ENCODE data around the gene AGAP3.

Gene AGAP3

DNA sequence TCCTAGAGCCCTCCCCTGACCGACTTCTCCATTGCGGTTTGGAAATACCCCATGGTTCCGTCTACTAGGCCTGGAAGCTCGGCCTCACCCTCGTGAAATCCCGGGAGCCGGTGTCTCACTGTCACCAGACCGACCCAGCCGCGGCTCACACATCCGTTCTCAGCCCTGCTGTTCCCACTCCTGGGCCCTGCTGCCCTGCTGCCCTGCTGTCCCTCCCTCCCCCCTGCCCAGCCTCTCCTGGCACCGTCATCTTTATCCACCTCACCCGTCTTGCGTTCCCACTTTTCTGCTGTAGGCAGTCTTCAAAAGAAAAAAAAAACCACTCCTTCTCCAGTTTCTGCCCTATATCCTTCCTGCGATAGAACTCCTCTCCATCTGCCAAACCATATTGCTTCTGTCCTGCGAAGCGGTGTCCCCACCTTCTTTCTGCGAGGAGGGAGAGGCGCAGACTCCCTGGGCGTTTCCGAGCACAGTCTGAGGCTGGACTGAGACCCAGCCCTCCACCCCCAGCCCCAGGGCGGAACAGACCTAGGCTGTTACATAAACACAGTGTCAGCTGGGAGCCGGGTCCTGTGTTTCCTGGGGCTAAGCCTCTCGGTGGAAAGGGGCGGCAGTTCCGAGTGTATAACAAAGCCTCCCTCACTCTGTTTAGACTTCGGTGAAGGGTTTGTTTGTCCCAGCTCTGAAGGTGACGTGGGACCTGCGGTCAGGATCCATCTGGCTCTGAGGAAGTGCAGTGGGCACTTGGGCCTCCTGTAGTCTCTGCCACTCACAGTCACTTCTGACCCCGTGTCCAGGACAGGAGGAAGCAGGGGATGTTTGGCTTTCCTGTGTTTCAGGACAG, 2.8 kb downstream of the AGAP3 start:
- no peak for DNase-seq

DNA sequence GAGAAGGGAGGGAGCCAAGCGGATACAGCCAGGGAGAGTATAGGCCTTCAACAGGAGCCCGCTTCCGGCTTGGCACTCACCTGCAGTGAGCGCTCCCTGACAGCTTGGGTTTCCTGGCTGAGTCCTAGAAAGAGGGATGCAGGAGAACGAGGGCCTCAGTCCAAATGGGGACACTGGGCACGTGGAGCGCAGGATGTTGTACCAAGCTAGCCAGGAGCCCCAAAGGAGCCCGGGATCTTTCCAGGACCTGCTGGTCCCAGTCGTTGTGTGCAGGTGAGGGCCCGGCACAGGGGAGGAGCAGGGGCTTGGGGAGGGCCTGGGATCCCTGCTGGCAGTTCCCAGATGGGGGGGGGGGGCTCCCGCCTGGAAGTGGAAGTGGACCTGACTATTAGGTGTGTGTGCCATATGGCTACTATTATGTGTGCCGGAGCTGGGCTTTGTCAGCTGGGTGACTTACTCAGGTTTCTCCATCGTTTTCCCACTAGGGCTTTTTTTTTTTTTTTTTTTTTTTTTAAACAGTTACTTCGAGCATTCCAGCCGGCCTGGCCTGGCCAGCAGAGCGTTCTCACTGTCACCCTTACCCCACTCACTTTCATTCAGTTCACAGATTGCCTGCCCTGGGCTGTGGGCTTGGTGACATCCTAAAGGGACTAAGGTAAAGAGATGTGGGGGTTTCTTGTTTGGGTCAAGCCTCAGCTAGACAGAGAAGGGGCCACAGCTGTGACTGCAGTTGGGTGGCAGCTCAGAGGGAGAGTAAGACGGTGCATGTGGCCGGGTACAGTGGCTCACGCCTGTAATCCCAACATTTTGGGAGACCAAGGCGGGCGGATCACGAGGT, 3.8 kb downstream of the AGAP3 start:
- DNase-seq, result no peak

DNA sequence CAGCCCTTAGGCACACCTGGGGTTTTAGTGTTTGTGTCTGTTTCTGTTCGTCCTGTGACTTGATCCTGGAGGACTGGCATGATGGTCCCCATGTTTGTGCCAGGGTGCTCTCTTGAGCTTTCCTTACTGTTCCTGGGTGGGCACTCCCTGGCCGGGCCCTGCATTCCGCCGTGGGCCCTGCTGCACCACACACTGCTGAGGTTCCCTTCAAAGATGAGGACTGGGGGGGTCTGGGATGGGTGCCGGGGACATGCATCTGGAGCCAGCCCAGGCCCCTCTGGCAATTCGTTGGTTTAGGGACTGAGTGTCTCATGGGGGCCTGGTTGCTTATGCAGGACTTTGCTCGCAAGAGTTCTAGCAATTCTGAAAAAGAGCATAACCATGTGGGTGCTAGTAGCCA, 4.7 kb downstream of the AGAP3 start:
- DNase-seq, result no peak

DNA sequence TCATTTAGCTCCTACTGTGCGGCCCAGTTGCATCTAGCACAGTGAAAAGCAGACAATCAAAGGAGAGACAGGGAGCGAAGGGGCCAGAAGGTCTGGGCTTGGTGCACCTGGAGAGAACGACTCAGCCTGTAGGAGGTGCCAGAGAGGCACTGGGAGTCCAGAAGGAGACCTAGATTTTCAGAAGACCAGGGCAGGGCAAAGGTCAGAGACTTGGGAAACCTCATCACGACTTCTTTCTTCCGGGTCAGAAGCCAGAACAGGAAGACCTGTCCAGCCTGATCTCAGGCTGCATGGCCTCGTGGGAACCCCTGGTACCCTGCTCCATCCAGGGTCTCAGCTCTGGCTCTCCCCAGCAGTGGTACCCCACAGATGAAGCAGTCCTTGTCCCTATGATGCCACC, 5.2 kb downstream of the AGAP3 start:
- DNase-seq, result no peak

DNA sequence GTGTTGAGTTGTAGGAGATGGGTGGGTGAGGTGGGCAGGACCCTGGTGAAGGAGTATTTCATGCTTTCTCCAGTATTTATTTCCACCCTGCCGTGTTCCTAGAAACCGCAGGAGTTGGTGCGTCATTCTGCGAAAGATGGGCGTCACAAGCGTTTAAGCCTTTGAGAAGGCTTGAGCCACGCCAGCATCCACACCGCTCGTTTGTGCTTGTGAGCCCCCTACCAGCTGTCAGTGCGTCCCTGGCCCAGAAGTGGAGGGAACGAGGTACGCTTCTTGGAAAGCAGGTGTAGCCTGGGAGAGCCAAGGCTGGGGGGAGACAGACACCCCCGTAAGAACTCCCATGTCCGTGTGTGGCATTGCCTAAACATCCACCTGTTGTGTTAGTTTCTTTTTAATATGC, 5.7 kb downstream of the AGAP3 start:
- DNase-seq, result no peak

DNA sequence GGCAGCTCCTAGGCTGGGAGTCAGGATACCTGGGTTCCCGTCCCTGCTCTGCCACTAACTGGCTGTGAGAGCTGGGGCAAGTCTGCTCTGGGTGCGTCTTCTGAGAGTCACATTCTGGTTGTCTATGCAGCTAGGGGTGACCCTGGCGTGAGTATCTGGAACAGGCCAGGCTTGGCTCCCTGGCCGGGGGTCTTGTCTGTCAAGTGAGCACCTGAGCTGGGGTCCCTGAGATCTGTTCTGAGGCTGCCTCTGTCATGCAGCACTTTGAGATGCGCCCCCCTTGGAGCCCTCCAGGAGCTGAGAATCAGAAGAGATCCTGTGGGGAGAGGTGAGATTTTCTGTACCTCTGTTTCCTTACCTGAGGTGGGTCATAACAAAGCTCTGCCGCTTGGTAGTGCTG, 7.5 kb downstream of the AGAP3 start:
- DNase-seq, result no peak

DNA sequence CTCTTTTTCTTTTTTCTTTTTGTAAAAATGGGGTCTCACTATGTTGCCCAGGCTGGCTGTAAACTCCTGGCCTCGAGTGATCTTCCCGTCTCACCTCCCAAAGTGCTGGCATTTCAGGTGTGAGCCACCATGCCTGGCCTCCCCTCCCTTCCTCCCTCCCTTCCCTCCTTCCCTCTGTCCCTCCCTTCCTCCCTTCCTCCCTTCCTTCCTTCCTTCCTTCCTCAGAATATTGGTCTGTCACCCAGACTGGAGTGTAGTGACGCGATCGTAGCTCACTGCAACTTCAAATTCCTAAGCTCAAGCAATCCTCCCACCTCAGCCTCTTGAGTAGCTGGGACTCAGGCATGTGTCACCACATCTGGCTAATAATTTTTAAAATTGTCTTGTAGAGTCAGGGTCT, 8.4 kb downstream of the AGAP3 start:
- no peak for DNase-seq

DNA sequence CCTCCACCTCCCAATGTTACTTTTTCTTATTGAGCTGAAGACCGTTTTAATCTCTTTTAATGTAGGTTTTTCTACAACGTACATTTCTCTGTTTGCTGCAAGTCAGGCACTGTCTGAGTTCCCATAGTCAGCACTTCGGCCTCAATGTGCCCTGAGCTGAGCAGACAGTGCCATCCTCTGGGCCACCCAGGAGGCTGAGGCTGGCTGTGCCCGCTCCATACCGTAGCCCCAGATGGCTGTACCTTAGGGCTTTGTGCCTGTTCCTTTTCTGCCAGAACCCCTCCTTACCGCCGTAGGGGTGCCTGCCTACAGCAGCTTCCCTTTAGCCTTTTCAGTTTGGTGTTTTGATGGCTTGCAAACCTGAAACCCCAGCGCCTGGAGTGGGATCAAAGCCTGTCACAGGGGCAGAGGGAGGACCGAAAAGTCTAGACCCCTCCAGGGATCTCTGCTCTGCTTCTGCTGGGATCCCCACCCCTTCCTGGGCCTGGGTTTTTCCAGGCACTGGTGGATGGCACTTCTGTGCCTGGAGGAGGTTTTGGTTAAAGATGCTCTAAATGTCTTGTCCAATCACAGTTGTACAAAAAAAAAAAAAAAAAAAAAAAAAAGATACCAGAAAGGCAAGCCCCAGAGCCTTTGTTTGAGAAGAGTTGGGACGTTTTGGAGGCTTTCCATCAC, 9.0 kb downstream of the AGAP3 start:
- no peak for DNase-seq

DNA sequence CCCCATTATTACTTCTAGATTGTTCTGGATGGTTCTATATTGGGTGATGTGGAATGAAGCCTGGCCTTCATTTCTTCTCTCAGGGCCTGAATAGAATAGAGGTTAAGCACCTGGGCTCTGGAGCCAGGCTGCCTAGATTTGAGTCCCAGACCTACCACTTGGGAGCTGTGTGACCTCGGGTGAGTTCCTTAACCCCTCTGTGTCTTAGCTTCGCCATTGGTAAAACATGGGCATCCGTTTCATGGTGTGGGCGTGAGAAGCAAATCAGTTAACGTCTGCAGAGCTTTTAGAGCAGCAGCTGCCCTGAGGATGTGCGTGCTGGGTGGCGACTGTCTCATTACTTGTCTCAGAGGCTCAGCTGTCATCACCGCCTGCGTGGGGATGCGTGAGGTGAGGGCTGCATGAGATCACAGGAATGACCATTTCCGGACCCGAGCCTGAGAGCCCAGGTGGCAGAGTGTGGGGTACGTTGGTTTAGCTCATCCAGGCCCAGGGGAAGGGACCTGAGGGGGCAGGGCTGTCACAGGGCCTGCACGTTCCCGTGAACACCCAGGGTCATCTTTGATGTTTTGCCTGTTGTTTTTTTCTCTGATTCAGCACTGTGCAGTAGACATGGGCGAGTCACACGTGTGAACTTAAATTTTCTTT, 9.7 kb downstream of the AGAP3 start:
- DNase-seq, result no peak

DNA sequence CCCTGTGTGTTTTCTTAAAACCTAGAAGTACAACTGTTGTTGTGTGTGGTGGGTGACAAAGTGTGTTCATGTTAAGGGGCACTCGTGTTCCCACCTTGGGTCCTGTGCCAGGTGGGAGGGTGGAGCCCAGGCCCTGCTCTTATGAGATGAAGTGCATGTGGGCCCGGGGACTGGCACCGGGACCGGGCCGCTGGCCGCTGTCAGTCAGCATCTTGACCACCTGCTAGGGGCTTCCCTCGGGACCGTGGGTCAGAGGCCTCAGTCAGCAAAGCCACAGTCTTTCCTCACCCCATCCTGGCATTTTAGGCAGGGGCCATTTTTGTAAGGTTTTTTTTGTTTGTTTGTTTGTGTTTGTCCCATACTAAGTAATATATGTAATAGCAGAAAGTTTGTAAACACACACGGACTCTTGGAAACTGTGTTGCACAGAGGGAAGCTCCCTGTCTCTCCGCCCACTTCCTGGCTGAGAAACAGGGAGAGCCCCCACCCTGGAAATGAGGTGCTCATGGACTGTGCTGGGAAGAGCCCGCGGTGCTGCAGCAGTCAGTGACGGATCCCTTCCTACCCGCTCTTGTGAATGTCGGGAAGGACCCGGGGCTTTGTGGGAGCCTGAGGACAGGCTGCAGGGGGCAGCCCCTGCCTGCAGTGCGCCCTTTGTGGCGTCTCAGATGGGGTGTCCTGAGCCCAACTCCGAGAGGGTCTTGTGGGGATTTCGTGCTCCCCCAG, 13.4 kb downstream of the AGAP3 start:
- DNase-seq, result no peak

DNA sequence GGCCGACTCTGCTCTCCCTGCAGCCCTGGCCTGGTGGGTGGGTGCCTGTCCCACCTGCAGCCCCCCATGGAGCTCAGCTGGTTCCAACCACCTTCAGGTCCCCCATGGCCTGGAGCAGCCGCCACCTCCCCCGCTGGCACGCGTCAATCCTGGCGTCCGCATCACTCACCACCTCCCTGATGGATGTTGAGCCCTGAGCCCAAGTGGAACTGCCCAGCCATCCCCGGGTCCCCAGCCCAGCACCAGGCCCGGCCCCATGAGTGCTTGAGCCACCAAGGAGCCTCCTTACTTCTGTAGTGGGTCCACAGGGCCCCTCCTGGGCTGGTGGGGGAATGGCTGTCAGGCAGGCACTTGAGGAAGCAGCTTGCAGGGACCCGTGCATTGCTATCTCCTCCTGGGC, 14.6 kb downstream of the AGAP3 start:
- DNase-seq, result no peak

DNA sequence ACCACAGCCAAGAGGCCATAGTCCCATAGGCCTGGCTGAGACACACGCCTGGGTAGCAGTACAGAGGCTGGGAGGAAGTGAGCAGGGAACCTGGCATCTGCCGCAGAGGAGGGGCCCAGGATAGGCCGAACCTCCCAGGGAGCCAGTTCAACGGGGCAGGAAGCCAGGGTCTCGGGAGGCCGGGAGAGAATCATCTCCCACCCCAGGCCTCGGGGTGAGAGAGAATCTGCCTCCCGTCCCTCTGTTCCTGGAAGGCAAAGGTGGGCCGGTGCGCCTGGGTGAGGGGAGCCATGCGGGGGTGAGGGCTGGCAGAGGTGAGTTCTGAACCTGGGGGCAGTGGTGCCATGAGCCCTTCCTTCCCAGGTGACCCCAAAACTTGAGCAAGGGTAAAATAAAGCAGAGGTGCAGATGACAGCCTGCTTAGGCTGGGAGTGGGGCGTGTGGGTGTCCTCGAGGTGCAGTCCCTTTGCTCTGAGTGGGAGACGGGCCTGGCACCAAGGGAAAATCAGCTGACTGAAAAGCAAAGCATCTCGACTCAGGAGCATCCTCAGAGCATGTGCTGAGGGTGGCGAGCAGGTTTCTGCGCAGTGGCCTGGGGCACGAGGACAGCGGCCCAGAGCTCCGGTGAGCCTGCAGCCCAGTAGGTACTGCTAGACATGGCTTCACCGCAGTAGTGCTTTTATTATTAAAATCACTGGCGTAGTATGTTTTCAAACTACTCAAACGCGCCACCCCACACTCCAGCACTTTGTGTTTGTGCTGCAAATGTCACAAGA, 15.5 kb downstream of the AGAP3 start:
- DNase-seq, result no peak

DNA sequence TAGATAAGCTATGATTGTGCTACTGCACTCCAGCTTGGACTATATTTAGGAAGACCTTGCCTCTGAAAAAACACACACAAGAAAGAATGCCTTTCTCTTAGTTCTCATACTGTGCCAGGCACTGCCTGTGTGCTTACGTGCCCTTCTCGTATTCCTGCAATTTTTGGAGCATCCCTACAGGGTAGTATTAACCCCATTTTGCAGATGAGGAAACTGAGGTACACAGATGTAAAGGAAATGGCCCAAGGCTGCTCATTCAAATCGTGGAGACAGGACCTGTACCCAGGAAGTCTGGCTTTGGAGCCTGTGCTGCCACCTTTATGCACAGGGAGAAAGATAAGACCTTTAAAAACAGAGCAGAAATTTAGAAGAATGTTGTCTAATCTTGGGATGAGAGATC, 16.7 kb downstream of the AGAP3 start:
- DNase-seq, result no peak

DNA sequence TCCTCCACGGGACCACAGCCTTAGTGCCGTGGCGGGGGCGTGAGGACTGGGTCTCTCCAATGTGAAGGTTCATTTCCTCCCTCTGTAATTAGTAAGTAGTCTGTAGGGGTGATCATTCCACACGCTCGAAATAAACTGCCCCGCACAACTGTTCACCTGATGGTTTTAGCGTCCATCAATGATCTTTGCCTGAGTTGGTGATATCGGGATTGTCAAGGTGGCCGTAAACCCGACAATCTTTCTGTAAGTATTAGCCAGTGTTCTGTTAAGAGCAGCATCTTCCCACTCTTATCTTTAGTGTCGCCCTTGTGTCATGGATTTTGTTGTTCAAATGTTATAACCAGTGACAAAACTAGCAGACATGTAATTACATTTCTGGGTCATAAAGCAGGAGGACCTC, 17.7 kb downstream of the AGAP3 start:
- no peak for DNase-seq

DNA sequence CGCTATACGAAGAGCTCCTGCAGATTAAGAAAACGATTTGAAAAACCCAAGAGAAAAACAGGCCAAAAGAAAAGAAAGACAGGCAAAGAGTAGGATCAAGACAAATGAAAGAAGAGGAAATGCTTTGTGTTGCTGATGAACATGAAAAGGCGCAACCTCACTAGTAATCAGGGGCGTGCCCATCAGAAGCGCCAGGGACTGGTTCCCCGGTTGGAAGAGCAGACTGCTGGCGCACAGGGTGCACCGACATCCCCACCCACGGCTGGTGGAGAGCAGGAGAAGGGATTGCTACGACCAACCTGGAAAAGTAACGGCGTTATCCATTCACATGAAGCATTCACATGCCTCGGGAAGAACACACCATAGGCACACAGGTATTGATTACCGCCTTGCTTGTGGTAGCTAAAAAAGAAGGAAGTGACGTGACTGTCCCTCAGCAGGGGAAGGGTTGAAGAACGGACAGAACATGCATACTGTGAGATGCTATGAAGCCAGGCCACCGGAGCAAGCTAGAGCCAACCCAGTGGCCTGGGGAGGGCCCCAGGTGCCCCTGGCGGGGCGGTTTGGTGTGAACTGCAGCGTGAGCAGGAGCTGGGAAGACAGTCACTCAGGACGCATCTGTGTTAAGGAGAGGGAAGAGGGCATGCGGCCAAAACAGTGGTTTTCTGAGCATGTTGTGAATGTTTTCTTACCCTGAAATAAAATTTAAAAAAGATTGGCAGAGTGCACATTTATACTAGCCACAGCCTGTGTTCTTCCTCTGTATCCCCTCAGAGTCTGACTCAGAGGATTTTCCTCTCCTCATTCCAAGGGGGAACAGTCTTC, 18.3 kb downstream of the AGAP3 start:
- DNase-seq, result no peak

DNA sequence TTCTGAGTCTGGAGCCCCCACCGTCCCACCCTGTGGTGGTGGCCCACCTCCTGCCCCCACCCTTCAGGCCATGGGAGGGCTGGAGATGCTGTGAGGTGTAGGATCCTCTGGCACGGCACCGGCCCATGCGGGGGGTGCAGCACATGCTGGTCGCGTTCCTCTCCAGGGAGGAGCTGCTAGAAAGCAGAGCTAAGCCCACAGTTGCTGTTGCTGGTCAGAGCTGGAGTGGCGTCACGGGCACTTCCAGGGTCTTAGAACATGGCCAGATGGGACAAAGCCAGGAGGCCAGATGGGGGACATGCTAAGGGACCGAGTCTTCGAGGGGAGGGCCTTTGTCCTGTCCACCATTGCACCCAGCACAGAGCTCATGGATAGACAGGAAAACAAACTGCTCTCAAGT, 21.6 kb downstream of the AGAP3 start:
- DNase-seq, result no peak

DNA sequence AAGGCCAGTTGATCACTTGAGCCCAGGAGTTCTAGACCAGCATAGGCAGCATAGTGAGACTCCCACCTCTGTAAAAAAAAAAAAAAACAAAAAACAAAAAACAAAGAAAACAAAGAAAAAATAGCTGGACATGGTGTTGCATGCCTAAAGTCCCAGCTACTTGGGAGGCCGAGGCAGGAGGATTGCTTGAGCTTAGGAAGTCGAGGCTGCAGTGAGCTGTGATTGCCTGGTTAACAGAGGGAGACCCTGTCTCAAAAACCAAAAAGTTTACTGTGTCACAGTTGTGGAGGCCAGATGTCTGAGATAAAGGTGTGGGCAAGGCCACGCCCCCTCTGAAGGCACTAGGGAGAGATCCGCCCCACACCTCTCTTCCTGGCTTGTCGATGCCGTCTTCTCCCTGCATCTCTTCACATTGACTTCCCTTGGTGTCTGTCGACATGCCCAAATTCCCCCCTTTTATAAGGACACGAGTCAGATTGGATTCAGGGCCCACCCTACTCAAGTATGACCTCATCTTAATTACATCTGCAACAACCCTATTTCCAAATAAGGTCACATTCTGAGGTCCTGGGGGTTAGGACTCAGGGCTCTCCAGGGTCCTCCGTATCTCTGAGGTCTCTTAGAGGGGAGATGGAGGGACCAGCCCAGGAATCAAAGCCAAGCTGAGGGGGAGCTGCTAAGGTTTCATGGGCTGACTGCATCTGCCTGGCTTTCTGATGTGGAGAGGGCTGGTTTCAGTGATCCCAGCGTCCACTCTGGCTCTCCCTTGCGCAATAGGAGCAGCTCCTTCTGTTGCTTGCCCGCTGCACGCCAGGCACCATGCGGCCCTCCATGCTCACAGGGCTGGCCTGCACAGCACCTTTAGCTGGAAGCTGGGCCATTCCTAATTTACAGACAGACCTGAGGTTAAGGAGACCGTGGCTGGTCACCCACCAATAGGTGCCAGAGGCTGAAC, 23.1 kb downstream of the AGAP3 start:
- DNase-seq, result no peak

DNA sequence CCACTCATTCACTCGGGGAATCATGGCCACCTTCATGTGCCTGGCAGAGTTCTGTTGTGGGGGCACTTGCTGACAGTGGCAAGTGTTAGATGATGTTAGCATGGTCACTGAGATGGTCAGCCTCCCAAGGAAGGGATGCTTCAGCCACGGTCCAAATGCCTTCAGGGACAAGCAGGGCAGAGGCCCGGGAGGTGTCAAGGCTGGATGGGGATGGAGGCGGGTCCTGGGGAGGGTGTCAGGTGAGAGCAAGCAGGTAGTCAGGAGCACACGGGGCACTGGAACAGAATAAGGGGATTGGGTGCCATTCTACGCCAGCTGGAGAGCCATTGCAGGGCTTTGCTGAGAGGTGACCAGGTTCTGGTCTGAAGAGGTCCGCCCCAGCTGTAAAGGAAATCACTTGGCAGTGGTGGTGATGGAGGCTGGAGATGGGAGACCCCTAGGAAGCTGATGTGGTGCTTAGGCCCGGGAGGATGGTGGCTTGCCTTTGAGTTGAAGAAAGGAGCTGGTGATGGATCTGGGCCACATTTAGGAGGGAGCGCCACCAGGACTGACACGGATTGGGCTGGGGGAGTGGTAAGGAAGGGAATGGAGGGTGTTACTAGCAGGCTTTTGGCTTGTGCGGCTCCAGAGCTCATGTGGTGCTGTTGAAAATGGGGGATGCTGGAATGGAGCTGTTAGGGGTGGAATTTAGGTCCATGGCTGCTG, 24.1 kb downstream of the AGAP3 start:
- no peak for DNase-seq
